Measurements from ENCODE around the gene ACVR1C. TPM values are rescaled to one million over a fixed set of nuclear protein-coding genes. Genes with fewer than 3 reads are reported as not detected.

The ACVR1C gene
- total RNA-seq, 1 donor from 2014 or later: 0.17 TPM

DNA sequence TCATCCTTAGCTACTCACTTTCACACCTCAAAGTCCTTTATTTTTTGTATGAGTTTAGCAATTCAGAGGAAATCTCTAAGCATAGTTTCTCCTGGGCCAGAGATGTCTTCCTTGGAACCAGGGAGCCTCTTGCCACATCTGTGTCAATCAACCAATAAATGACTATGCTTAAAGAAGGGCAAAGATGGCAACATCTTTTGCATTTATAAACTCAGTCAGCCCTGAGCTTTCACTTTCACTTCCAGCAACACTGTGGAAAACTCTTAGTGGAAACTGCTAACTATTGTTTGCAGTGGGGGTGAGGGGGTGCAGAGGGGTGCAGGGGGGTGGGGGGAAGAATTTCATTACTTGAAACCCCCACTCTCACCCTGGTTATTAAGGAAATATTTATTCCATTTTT is 3.4 kb downstream of the ACVR1C start:
- TF ChIP-seq, protein P1, sequence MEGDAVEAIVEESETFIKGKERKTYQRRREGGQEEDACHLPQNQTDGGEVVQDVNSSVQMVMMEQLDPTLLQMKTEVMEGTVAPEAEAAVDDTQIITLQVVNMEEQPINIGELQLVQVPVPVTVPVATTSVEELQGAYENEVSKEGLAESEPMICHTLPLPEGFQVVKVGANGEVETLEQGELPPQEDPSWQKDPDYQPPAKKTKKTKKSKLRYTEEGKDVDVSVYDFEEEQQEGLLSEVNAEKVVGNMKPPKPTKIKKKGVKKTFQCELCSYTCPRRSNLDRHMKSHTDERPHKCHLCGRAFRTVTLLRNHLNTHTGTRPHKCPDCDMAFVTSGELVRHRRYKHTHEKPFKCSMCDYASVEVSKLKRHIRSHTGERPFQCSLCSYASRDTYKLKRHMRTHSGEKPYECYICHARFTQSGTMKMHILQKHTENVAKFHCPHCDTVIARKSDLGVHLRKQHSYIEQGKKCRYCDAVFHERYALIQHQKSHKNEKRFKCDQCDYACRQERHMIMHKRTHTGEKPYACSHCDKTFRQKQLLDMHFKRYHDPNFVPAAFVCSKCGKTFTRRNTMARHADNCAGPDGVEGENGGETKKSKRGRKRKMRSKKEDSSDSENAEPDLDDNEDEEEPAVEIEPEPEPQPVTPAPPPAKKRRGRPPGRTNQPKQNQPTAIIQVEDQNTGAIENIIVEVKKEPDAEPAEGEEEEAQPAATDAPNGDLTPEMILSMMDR (IDR thresholded peaks at IDR 0.05): no peak
- H3K27me3 Mint-ChIP-seq (ENCODE audit: low read depth): peaks cover 45% of the 10 kb centered on the region
- DNase-seq (ENCODE audit: low spot score): no peak
- no peak overlapping the region for H3K4me3 Mint-ChIP-seq (ENCODE audit: unreplicated experiment)
- peaks cover 4% of the 10 kb centered on the region for H3K36me3 Mint-ChIP-seq (ENCODE audit: low read depth)
- H3K4me1 Mint-ChIP-seq (ENCODE audit: low read depth): peaks cover 13% of the 10 kb centered on the region
- H3K27ac Mint-ChIP-seq (ENCODE audit: unreplicated experiment): no peak overlapping the region
- peaks cover 16% of the 10 kb centered on the region for H3K9me3 Mint-ChIP-seq (ENCODE audit: low read depth)

DNA sequence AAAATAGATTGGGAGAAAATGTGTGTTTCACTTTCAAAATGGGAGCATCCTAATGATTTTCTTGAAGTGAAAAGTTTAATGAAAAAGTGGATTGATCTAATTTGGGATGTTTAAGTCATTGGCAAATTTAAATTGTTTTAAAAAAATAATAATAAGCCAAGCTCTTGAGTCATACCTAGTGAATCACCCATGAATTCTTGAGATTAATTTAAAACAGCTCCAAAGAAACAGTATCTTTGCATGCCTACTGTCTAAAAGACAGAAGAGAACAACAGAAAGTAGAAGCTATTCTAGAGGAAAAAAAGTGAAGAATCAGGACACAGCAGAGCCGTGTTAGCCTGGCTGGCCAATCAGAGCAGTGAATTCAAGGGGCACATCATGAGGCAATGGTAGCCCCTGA is 7.7 kb downstream of the ACVR1C start:
- peaks cover 6% of the 10 kb centered on the region for H3K36me3 Mint-ChIP-seq (ENCODE audit: low read depth)
- peaks cover 18% of the 10 kb centered on the region for H3K9me3 Mint-ChIP-seq (ENCODE audit: low read depth)
- H3K27ac Mint-ChIP-seq (ENCODE audit: unreplicated experiment): no peak overlapping the region
- no peaks in the 10 kb centered on the region for H3K4me1 Mint-ChIP-seq (ENCODE audit: low read depth)
- H3K4me3 Mint-ChIP-seq (ENCODE audit: unreplicated experiment): no peak overlapping the region
- no peak for DNase-seq (ENCODE audit: low spot score)
- H3K27me3 Mint-ChIP-seq (ENCODE audit: low read depth): peaks cover 50% of the 10 kb centered on the region
- TF ChIP-seq, protein P1 (IDR thresholded peaks at IDR 0.05): no peak

GRCh38 chr2:157611726-157612125 is 16.9 kb downstream of the ACVR1C start:
- TF ChIP-seq, protein P1 (IDR thresholded peaks at IDR 0.05): no peak
- no peak for DNase-seq (ENCODE audit: low spot score)
- Mint-ChIP-seq H3K27me3 (ENCODE audit: low read depth) (peaks cover 54% of the 10 kb centered on the region), H3K4me1 (ENCODE audit: low read depth) (no peaks in the 10 kb centered on the region), H3K27ac (ENCODE audit: unreplicated experiment) (no peak overlapping the region), H3K4me3 (ENCODE audit: unreplicated experiment) (no peak overlapping the region), H3K9me3 (ENCODE audit: low read depth) (peaks cover 47% of the 10 kb centered on the region), H3K36me3 (ENCODE audit: low read depth) (peaks cover 9% of the 10 kb centered on the region)

DNA sequence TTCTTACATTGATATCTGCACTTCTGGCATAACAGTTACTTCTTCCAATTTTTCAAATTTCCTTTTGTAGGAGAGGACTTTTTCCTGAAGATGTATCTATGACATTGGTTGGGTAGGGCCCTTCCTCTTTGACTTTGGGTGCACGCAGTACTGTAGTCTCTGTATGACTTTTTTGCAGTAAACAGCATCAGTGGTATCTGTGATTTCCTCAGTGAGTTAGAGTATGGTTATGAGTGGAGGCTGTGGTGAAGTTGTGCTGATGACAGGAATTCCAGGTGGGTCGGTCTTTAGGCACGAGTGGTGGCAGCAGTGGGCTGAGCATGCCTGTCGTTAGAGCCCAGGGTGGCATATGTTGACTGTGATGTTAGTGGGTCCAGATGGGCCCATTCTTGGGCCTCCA is 17.6 kb downstream of the ACVR1C start:
- Mint-ChIP-seq H3K36me3 (ENCODE audit: low read depth) (peaks cover 9% of the 10 kb centered on the region), H3K4me3 (ENCODE audit: unreplicated experiment) (no peak overlapping the region), H3K9me3 (ENCODE audit: low read depth) (peaks cover 47% of the 10 kb centered on the region), H3K27ac (ENCODE audit: unreplicated experiment) (no peak overlapping the region), H3K27me3 (ENCODE audit: low read depth) (peaks cover 55% of the 10 kb centered on the region), H3K4me1 (ENCODE audit: low read depth) (no peaks in the 10 kb centered on the region)
- TF ChIP-seq, protein P1 (IDR thresholded peaks at IDR 0.05): no peak
- DNase-seq (ENCODE audit: low spot score): no peak

DNA sequence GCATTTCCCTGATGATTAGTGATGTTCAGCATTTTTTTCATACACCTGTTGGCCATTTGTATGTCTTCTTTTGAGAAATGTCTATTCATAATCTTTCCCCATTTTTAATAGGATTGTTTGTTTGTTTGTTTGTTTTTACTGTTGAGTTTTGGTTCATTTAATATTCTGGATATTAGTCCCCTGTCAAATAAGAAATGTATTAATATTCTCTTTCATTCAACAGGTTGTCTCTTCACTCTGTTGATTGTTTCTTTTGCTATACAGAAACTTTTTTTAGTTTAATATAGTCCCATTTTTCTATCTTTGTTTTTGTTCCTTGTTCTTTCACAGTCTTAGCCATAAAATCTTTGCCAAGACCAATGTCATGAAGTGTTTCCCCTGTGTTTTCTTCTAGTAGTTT is 22.1 kb downstream of the ACVR1C start:
- peaks cover 79% of the 10 kb centered on the region for H3K27me3 Mint-ChIP-seq (ENCODE audit: low read depth)
- no peaks in the 10 kb centered on the region for H3K4me1 Mint-ChIP-seq (ENCODE audit: low read depth)
- H3K4me3 Mint-ChIP-seq (ENCODE audit: unreplicated experiment): no peak overlapping the region
- TF ChIP-seq, protein P1 (IDR thresholded peaks at IDR 0.05): no peak
- H3K36me3 Mint-ChIP-seq (ENCODE audit: low read depth): peaks cover 9% of the 10 kb centered on the region
- no peak overlapping the region for H3K27ac Mint-ChIP-seq (ENCODE audit: unreplicated experiment)
- peaks cover 38% of the 10 kb centered on the region for H3K9me3 Mint-ChIP-seq (ENCODE audit: low read depth)
- DNase-seq (ENCODE audit: low spot score): no peak
